GM23338 (cell line): ENCODE data around the gene IGSF1. TPM values are rescaled to one million over a fixed set of nuclear protein-coding genes. Genes with fewer than 3 reads are reported as not detected.

Source experiments
- ATAC-seq: fragments of 200-7000 bp; cut with Tn5 transposase; 3 replicates; pipeline ENCODE4 v1.9.1; 2020
- DNase-seq: peaks from one replicate; pipeline ENCODE4 v3.0.0-alpha.2; 2015; ENCODE audit warnings: low spot score
- H2AFZ ChIP-seq: fragments of 200-600 bp; sonication (generic); 2 replicates; pipeline ENCODE4 v1.8.0; 2016; ENCODE audit warnings: antibody characterized with exemption, mild to moderate bottlenecking, moderate library complexity
- H3F3A ChIP-seq: fragments of 200-600 bp; sonication (generic); replicated peaks from 2 replicates; pipeline ENCODE4 v1.8.0; 2017; ENCODE audit warnings: antibody characterized with exemption, mixed run types, low read depth
- H3K27ac ChIP-seq: fragments of 200-600 bp; sonication (generic); 2 replicates; pipeline ENCODE4 v1.6.1; 2016; ENCODE audit warnings: low read depth
- H3K27me3 ChIP-seq: fragments of 200-600 bp; sonication (generic); 2 replicates; pipeline ENCODE4 v1.8.0; 2016; ENCODE audit warnings: mild to moderate bottlenecking, mixed run types, moderate library complexity; ENCODE audit not compliant: insufficient read depth
- H3K36me3 ChIP-seq: fragments of 200-600 bp; sonication (generic); 2 replicates; pipeline ENCODE4 v1.8.0; 2016; ENCODE audit warnings: mild to moderate bottlenecking; ENCODE audit not compliant: insufficient read depth
- H3K4me1 ChIP-seq: fragments of 200-600 bp; sonication (generic); 2 replicates; pipeline ENCODE4 v1.8.0; 2016; ENCODE audit warnings: mild to moderate bottlenecking, moderate library complexity; ENCODE audit not compliant: insufficient read depth
- H3K4me2 ChIP-seq: fragments of 200-600 bp; sonication (generic); 2 replicates; pipeline ENCODE4 v1.7.1; 2017; ENCODE audit warnings: mixed run types
- H3K4me3 ChIP-seq: fragments of 200-600 bp; sonication (generic); 2 replicates; pipeline ENCODE4 v1.6.1; 2016; ENCODE audit warnings: mixed run types
- H3K79me2 ChIP-seq: fragments of 200-600 bp; sonication (generic); replicated peaks from 2 replicates; pipeline ENCODE4 v1.8.0; 2017; ENCODE audit warnings: mild to moderate bottlenecking; ENCODE audit not compliant: insufficient read depth
- H3K9me2 ChIP-seq: fragments of 200-600 bp; sonication (generic); 2 replicates; pipeline ENCODE4 v1.8.0; 2017; ENCODE audit not compliant: insufficient read depth
- H4K20me1 ChIP-seq: fragments of 200-600 bp; sonication (generic); replicated peaks from 2 replicates; pipeline ENCODE4 v1.8.0; 2017; ENCODE audit warnings: mild to moderate bottlenecking; ENCODE audit not compliant: insufficient read depth
- H3K27ac Mint-ChIP-seq: 2 replicates; pipeline ENCODE4 v1.8.0; 2020; ENCODE audit warnings: inconsistent platforms, mild to moderate bottlenecking, moderate library complexity, mixed read lengths
- H3K27me3 Mint-ChIP-seq: 3 replicates; pipeline ENCODE4 v1.8.0; 2022; ENCODE audit warnings: low read depth, mild to moderate bottlenecking, moderate library complexity, mixed read lengths, inconsistent platforms; ENCODE audit not compliant: insufficient read depth, poor library complexity
- H3K36me3 Mint-ChIP-seq: 3 replicates; pipeline ENCODE4 v1.8.0; 2021; ENCODE audit warnings: low read depth, mild to moderate bottlenecking, inconsistent platforms, moderate library complexity, mixed read lengths
- H3K4me1 Mint-ChIP-seq: 3 replicates; pipeline ENCODE4 v1.8.0; 2020; ENCODE audit warnings: mild to moderate bottlenecking, inconsistent platforms, mixed read lengths
- H3K4me3 Mint-ChIP-seq: 3 replicates; pipeline ENCODE4 v1.8.0; 2021; ENCODE audit warnings: moderate library complexity, mild to moderate bottlenecking, inconsistent platforms, mixed read lengths
- H3K9me3 Mint-ChIP-seq: 3 replicates; pipeline ENCODE4 v1.8.0; 2020; ENCODE audit warnings: moderate library complexity, mild to moderate bottlenecking, inconsistent platforms, mixed read lengths
- CREB1 ChIP-seq: fragments of 250-450 bp; sonication (Bioruptor Pico); IDR thresholded peaks from 2 replicates; pipeline ENCODE4 v1.5.0; 2020; ENCODE audit warnings: low read depth, mild to moderate bottlenecking, moderate library complexity
- CTCF ChIP-seq, 2 experiments: fragments of 200-600 bp in 1 of 2; sonication (generic) in 1 of 2; conservative IDR thresholded peaks; 2 replicates each; pipeline versions ENCODE4 v1.5.1 to v1.6.1; 2016 to 2017; ENCODE audit warnings: antibody characterized with exemption in 2 of 2, low read depth in 2 of 2, mild to moderate bottlenecking in 2 of 2, moderate library complexity in 1 of 2
- ETS1 ChIP-seq: IDR thresholded peaks from 2 replicates; pipeline ENCODE4 v1.6.1; 2016; ENCODE audit warnings: antibody characterized with exemption
- EZH2 ChIP-seq: fragments of 200-600 bp; sonication (generic); IDR thresholded peaks from one replicate; pipeline ENCODE4 v1.8.0; 2017; ENCODE audit warnings: antibody characterized with exemption, mild to moderate bottlenecking, low read depth; ENCODE audit not compliant: unreplicated experiment
- EZH2phosphoT487 ChIP-seq: fragments of 200-600 bp; sonication (generic); IDR thresholded peaks from one replicate; pipeline ENCODE4 v1.8.1; 2018; ENCODE audit warnings: antibody characterized with exemption; ENCODE audit not compliant: unreplicated experiment
- JUNB ChIP-seq: IDR thresholded peaks from one replicate; pipeline ENCODE4 v1.6.1; 2016; ENCODE audit warnings: antibody characterized with exemption; ENCODE audit not compliant: unreplicated experiment
- NANOG ChIP-seq: IDR thresholded peaks from 2 replicates; pipeline ENCODE4 v1.6.1; 2016; ENCODE audit warnings: antibody characterized with exemption, borderline replicate concordance
- POLR2AphosphoS5 ChIP-seq: IDR thresholded peaks from 2 replicates; pipeline ENCODE4 v1.6.1; 2016; ENCODE audit warnings: antibody characterized with exemption, low read depth
- REST ChIP-seq: IDR thresholded peaks from one replicate; pipeline ENCODE4 v1.6.1; 2018; ENCODE audit warnings: antibody characterized with exemption; ENCODE audit not compliant: unreplicated experiment
- STAT1 ChIP-seq: IDR thresholded peaks from one replicate; pipeline ENCODE4 v1.6.1; 2016; ENCODE audit warnings: antibody characterized with exemption; ENCODE audit not compliant: unreplicated experiment
- ZNF114 ChIP-seq: fragments of 250-450 bp; sonication (Bioruptor Pico); IDR thresholded peaks from 2 replicates; pipeline ENCODE4 v1.5.0; 2020; ENCODE audit warnings: mild to moderate bottlenecking, moderate library complexity
- ZNF331 ChIP-seq: fragments of 250-450 bp; sonication (Bioruptor Pico); IDR thresholded peaks from 2 replicates; pipeline ENCODE4 v1.5.0; 2020; ENCODE audit warnings: low read depth, mild to moderate bottlenecking, moderate library complexity
- ZNF462 ChIP-seq: fragments of 250-450 bp; sonication (Bioruptor Pico); IDR thresholded peaks from 2 replicates; pipeline ENCODE4 v1.5.0; 2020; ENCODE audit warnings: mild to moderate bottlenecking, moderate library complexity
- polyA plus RNA-seq: library from polyadenylated mRNA; unstranded; fragments of >200 nt; fragmentation: Nextera tagmentation; extraction: Ambion mirVana; gene quantifications from 2 replicates; pipeline ENCODE4 v1.2.1, GENCODE V29; 2016
- total RNA-seq: library from RNA; depleted of rRNA; stranded (reverse); fragments of >200 nt; shearing (Covaris generic); gene quantifications from 2 replicates; pipeline ENCODE4 v1.2.3, GENCODE V29; 2014

The IGSF1 gene
- total and polyA plus RNA-seq, 2 experiments from 2014 or later = 12.8 to 19.5 TPM

- no peak overlapping the region for H3K4me3 Mint-ChIP-seq
- peaks cover 14% of the 10 kb centered on the region for H3K4me1 Mint-ChIP-seq
- no peaks in the 10 kb centered on the region for H3K4me1 ChIP-seq
- no peak overlapping the region for H3K27ac Mint-ChIP-seq
- H3K36me3 Mint-ChIP-seq = peaks cover 15% of the 10 kb centered on the region; the same call in 2 of the 3 replicates
- H3F3A ChIP-seq = no peaks in the 10 kb centered on the region
- H3K36me3 ChIP-seq = no peaks in the 10 kb centered on the region
- H3K4me3 ChIP-seq = no peak overlapping the region
- no peaks in the 10 kb centered on the region for H3K27me3 ChIP-seq
- no peaks in the 10 kb centered on the region for H3K9me2 ChIP-seq
- H3K9me3 Mint-ChIP-seq = no peaks in the 10 kb centered on the region
- no peak overlapping the region for H3K4me2 ChIP-seq
- no peak overlapping the region for H3K27ac ChIP-seq
- no peak for ATAC-seq
- no peak overlapping the region for H2AFZ ChIP-seq
- no peak for TF ChIP-seq EZH2
- no peak for TF ChIP-seq REST
- TF ChIP-seq STAT1 = no peak
- TF ChIP-seq ZNF114 (CRISPR knock-in tag) = no peak
- TF ChIP-seq EZH2phosphoT487 = no peak
- TF ChIP-seq ZNF331 (CRISPR knock-in tag) = no peak
- no peak for TF ChIP-seq POLR2AphosphoS5
- TF ChIP-seq CTCF (conservative IDR thresholded peaks at IDR 0.05; ENCODE audit: low read depth in 2 of 2) = no peak
- no peak for TF ChIP-seq NANOG
- no peak for TF ChIP-seq ZNF462 (CRISPR knock-in tag)
- no peak for TF ChIP-seq JUNB
- TF ChIP-seq ETS1 = no peak
- TF ChIP-seq CREB1 = no peak
- H3K79me2 ChIP-seq = no peaks in the 10 kb centered on the region
- H4K20me1 ChIP-seq = no peaks in the 10 kb centered on the region
- H3K27me3 Mint-ChIP-seq = no peaks in the 10 kb centered on the region
- peak; percentile 43 for DNase-seq
These were observed 17.8 kb downstream of the IGSF1 start for GRCh38 chrX:131271274-131271673.
